ENCODE measurements around the gene EHF.

DNA sequence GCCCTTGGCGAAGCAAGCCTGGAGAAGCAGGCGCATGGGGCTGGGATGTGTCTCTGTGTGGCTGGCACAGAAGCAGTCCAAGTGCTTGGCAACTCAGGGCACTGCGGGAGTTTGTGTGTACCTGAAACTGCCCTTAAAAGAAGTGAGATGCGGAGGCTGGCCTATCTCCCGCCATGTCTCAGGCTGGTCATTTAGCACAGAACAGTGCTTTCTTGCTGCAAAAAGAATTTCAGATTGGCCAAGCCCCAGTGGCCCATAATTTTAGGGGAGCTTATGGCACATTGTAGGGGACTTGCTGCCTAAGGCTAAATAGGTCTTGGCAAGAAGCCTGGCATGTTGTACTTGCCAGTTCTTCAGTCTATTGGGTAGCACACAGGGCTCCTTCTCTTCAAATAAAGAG, 16.4 kb downstream of the EHF start:
- TF ChIP-seq POLR2AphosphoS5 (IDR thresholded peaks at IDR 0.05; ENCODE audit: borderline replicate concordance, low read depth, low read length) (no peak), EZH2 (IDR thresholded peaks at IDR 0.05) (no peak), FOXP2 (optimal IDR thresholded peaks at IDR 0.05; ENCODE audit: control extremely low read depth, extremely low read length, insufficient read depth) (no peak)

Measured in SK-N-MC (cell line).